Keratinocyte (primary cell): ENCODE measurements around the gene CHAC2. TPM values are rescaled to one million over a fixed set of nuclear protein-coding genes. Genes with fewer than 3 reads are reported as not detected.

Source experiments
- DNase-seq: peaks from one replicate; pipeline ENCODE4 v3.0.0-alpha.2; 2011; ENCODE audit warnings: low read depth, missing footprints, low spot score
- FAIRE-seq: peaks from 2 replicates; lab custom pipeline; 2011; peaks lifted over from hg19 to GRCh38; lab: Jason Lieb, UNC
- H2AFZ ChIP-seq: 2 replicates; pipeline ENCODE4 v1.6.0; 2012; ENCODE audit warnings: low read length, control low read depth, inconsistent platforms; ENCODE audit not compliant: control insufficient read depth
- H3K27ac ChIP-seq: 2 replicates; pipeline ENCODE4 v1.5.1; 2011; ENCODE audit warnings: low read length; ENCODE audit not compliant: control insufficient read depth, insufficient read depth
- H3K27me3 ChIP-seq: 3 replicates; pipeline ENCODE4 v1.6.0; 2011; ENCODE audit warnings: low read length; ENCODE audit not compliant: control insufficient read depth, insufficient read depth; ENCODE audit errors: extremely low read depth
- H3K36me3 ChIP-seq, 2 experiments: 2 replicates in 1 of 2; 3 replicates in 1 of 2; pipeline ENCODE4 v1.5.1; 2011; ENCODE audit warnings: low read length in 2 of 2, mild to moderate bottlenecking in 1 of 2; ENCODE audit not compliant: control insufficient read depth in 2 of 2, insufficient read depth in 2 of 2; ENCODE audit errors: extremely low read depth in 1 of 2
- H3K4me1 ChIP-seq: 3 replicates; pipeline ENCODE4 v1.5.1; 2011; ENCODE audit warnings: low read length; ENCODE audit not compliant: control insufficient read depth, insufficient read depth; ENCODE audit errors: extremely low read depth
- H3K4me2 ChIP-seq: 3 replicates; pipeline ENCODE4 v1.6.0; 2011; ENCODE audit warnings: low read depth, low read length; ENCODE audit not compliant: control insufficient read depth, insufficient read depth; ENCODE audit errors: extremely low read depth
- H3K4me3 ChIP-seq, 3 experiments: fragments of 200-600 bp in 1 of 3; sonication (generic) in 1 of 3; 2 replicates in 2 of 3; 3 replicates in 1 of 3; pipeline ENCODE4 v1.5.1; 2011 to 2016; ENCODE audit warnings: low read length in 3 of 3, mild to moderate bottlenecking in 3 of 3, control low read depth in 2 of 3, inconsistent platforms in 1 of 3, low read depth in 1 of 3, mixed read lengths in 1 of 3, mixed run types in 1 of 3, moderate library complexity in 1 of 3; ENCODE audit not compliant: control insufficient read depth in 2 of 3, insufficient read depth in 2 of 3; ENCODE audit errors: extremely low read depth in 1 of 3
- H3K79me2 ChIP-seq: 2 replicates; pipeline ENCODE4 v1.6.0; 2012; ENCODE audit warnings: low read length; ENCODE audit not compliant: control insufficient read depth, insufficient read depth
- H3K9ac ChIP-seq: 3 replicates; pipeline ENCODE4 v1.6.0; 2011; ENCODE audit warnings: low read length; ENCODE audit not compliant: control insufficient read depth, insufficient read depth; ENCODE audit errors: extremely low read depth
- H3K9me1 ChIP-seq: 3 replicates; pipeline ENCODE4 v1.6.0; 2011; ENCODE audit warnings: low read length; ENCODE audit not compliant: control insufficient read depth, insufficient read depth; ENCODE audit errors: extremely low read depth
- H3K9me3 ChIP-seq: 2 replicates; pipeline ENCODE4 v1.5.1; 2012; ENCODE audit warnings: low read depth, low read length; ENCODE audit not compliant: control insufficient read depth
- H4K20me1 ChIP-seq: 3 replicates; pipeline ENCODE4 v1.6.0; 2011; ENCODE audit warnings: low read length; ENCODE audit not compliant: control insufficient read depth, insufficient read depth; ENCODE audit errors: extremely low read depth
- CTCF ChIP-seq, 3 experiments: IDR thresholded peaks in 1 of 3; conservative IDR thresholded peaks in 1 of 3; optimal IDR thresholded peaks in 1 of 3; 2 replicates in 2 of 3; 3 replicates in 1 of 3; pipeline versions ENCODE3 to v1.5.1; 2011; ENCODE audit warnings: low read length in 3 of 3, mild to moderate bottlenecking in 3 of 3, moderate library complexity in 2 of 3, control low read depth in 1 of 3, inconsistent platforms in 1 of 3; ENCODE audit not compliant: insufficient read depth in 2 of 3; ENCODE audit errors: extremely low read depth in 1 of 3
- EZH2 ChIP-seq: IDR thresholded peaks from one replicate; pipeline ENCODE4 v1.6.1; 2012; ENCODE audit warnings: inconsistent platforms, mild to moderate bottlenecking, low read length, moderate library complexity
- dilution Hi-C: fragments of 300-500 bp; cut with MboI; formaldehyde crosslinking; loops from one replicate; pipeline ENCODE4 v1.7.0; 2020; ENCODE audit warnings: low sequenced_read_pairs; ENCODE audit not compliant: extremely low pct_ligation_motif_present
- polyA plus RNA-seq, 5 experiments: library from polyadenylated mRNA; depleted of rRNA in 3 of 5; stranded (reverse) in 3 of 5; stranded (forward) in 1 of 5; unstranded in 1 of 5; fragments of >200 nt; gene quantifications; 1 replicate in 1 of 5; 2 replicates in 3 of 5; 3 replicates in 1 of 5; pipeline versions ENCODE4 v1.2.1 to v1.2.3, GENCODE V29; 2011 to 2012; ENCODE audit warnings: missing spikeins in 2 of 5, low read depth in 1 of 5, low replicate concordance in 1 of 5

The CHAC2 gene
- polyA plus RNA-seq, 1 donor (not counting 4 experiments of a cell fraction or from before 2014, with no cell fraction given) = 10.9 TPM

- H4K20me1 ChIP-seq = no peaks in the 10 kb centered on the region
- H2AFZ ChIP-seq = no peak overlapping the region
- H3K79me2 ChIP-seq = no peaks in the 10 kb centered on the region
- FAIRE-seq (no peak), DNase-seq (no peak)
- no peaks in the 10 kb centered on the region for H3K36me3 ChIP-seq
- dilution Hi-C loops = no loop called here
- H3K9me3 ChIP-seq = no peaks in the 10 kb centered on the region
- no peak overlapping the region for H3K27ac ChIP-seq
- H3K27me3 ChIP-seq = no peaks in the 10 kb centered on the region
- H3K4me1 ChIP-seq = no peaks in the 10 kb centered on the region
- no peaks in the 10 kb centered on the region for H3K9me1 ChIP-seq
- TF ChIP-seq CTCF (optimal IDR thresholded peaks at IDR 0.05 in 1 of 3, IDR thresholded peaks at IDR 0.05 in 1 of 3, conservative IDR thresholded peaks at IDR 0.05 in 1 of 3; ENCODE audit: extremely low read depth in 1 of 3, insufficient read depth in 2 of 3, low read length in 3 of 3) (no peak), EZH2 (no peak)
- H3K9ac ChIP-seq = no peak overlapping the region
- H3K4me2 ChIP-seq = no peak overlapping the region
- no peak overlapping the region for H3K4me3 ChIP-seq
Observed at GRCh38 chr2:53820711-53821110, 53.1 kb downstream of the CHAC2 start.

- H3K9me3 ChIP-seq = no peaks in the 10 kb centered on the region
- no peak overlapping the region for H3K4me2 ChIP-seq
- FAIRE-seq = no peak
- DNase-seq = no peak
- no peaks in the 10 kb centered on the region for H3K9me1 ChIP-seq
- H3K27me3 ChIP-seq = no peaks in the 10 kb centered on the region
- H3K9ac ChIP-seq = no peak overlapping the region
- no peaks in the 10 kb centered on the region for H3K36me3 ChIP-seq
- no peak overlapping the region for H3K27ac ChIP-seq
- no peak for TF ChIP-seq EZH2
- TF ChIP-seq CTCF (optimal IDR thresholded peaks at IDR 0.05 in 1 of 3, IDR thresholded peaks at IDR 0.05 in 1 of 3, conservative IDR thresholded peaks at IDR 0.05 in 1 of 3; ENCODE audit: extremely low read depth in 1 of 3, insufficient read depth in 2 of 3, low read length in 3 of 3) = no peak
- H3K4me3 ChIP-seq = no peak overlapping the region
- H4K20me1 ChIP-seq = no peaks in the 10 kb centered on the region
- no peaks in the 10 kb centered on the region for H3K79me2 ChIP-seq
- no peaks in the 10 kb centered on the region for H3K4me1 ChIP-seq
- dilution Hi-C loops = no loop called here
- H2AFZ ChIP-seq = no peak overlapping the region
Observed at GRCh38 chr2:53821810-53822209, 54.2 kb downstream of the CHAC2 start.
